ENCODE measurements around the gene NEB.
"Not testable (repeated sequence)": the region's sequence is repeated elsewhere in the genome, so short reads cannot be mapped to it uniquely, and the experiment has no call there.

The NEB gene

GRCh38 chr2:151760139-151760650, 25.9 kb upstream of the NEB start:
- no peak for DNase-seq

GRCh38 chr2:151758744-151759143, 24.5 kb upstream of the NEB start:
- no peak for DNase-seq

- DNase-seq, result no peak
Observed at GRCh38 chr2:151757861-151758260, 23.6 kb upstream of the NEB start.

- no peak for DNase-seq
Observed at GRCh38 chr2:151756820-151757219, 22.5 kb upstream of the NEB start.

GRCh38 chr2:151754253-151754897, 20.1 kb upstream of the NEB start:
- no peak for DNase-seq

GRCh38 chr2:151753540-151753939, 19.3 kb upstream of the NEB start:
- DNase-seq, result no peak

GRCh38 chr2:151745261-151745660, 11.0 kb upstream of the NEB start:
- not testable (repeated sequence) for DNase-seq

GRCh38 chr2:151730262-151730975, 3.9 kb downstream of the NEB start:
- DNase-seq, result no peak

- DNase-seq, result no peak
Observed at GRCh38 chr2:151729837-151730236, 4.4 kb downstream of the NEB start.

GRCh38 chr2:151729415-151729811, 4.9 kb downstream of the NEB start:
- DNase-seq, result no peak

GRCh38 chr2:151728804-151729414, 5.4 kb downstream of the NEB start:
- no peak for DNase-seq

GRCh38 chr2:151727593-151728552, 6.4 kb downstream of the NEB start:
- no peak for DNase-seq

- DNase-seq, result no peak
Observed at GRCh38 chr2:151721161-151721560, 13.1 kb downstream of the NEB start.

GRCh38 chr2:151720521-151720920, 13.8 kb downstream of the NEB start:
- DNase-seq, result no peak

GRCh38 chr2:151718796-151719195, 15.5 kb downstream of the NEB start:
- no peak for DNase-seq

- no peak for DNase-seq
Observed at GRCh38 chr2:151718247-151718646, 16.0 kb downstream of the NEB start.

GRCh38 chr2:151716721-151717120, 17.6 kb downstream of the NEB start:
- DNase-seq, result no peak

GRCh38 chr2:151713291-151713903, 20.9 kb downstream of the NEB start:
- no peak for DNase-seq

GRCh38 chr2:151711025-151711424, 23.3 kb downstream of the NEB start:
- no peak for DNase-seq

- no peak for DNase-seq
Observed at GRCh38 chr2:151708788-151709187, 25.5 kb downstream of the NEB start.

- DNase-seq, result no peak
Observed at GRCh38 chr2:151707857-151708256, 26.4 kb downstream of the NEB start.

GRCh38 chr2:151704480-151704961, 29.8 kb downstream of the NEB start:
- DNase-seq, result not testable (repeated sequence)
